ENCODE results near the gene GMEB1.

- TF ChIP-seq BHLHE40 (IDR thresholded peaks at IDR 0.05; ENCODE audit: low read depth, low read length) (no peak), CTCF (IDR thresholded peaks at IDR 0.05) (no peak), POLR2A (IDR thresholded peaks at IDR 0.05; ENCODE audit: low read length) (no peak), RCOR1 (IDR thresholded peaks at IDR 0.05; ENCODE audit: low read depth, low read length) (no peak)
Observed at GRCh38 chr1:28718166-28718565, 49.6 kb downstream of the GMEB1 start.

Measured in A549 (cell line).